Muscle layer of duodenum (tissue), 2 donors: ENCODE measurements around the gene ZFAND4.

Source experiments
- H3K27ac ChIP-seq: one replicate; pipeline ENCODE4 v1.7.0; 2013; ENCODE audit warnings: mild to moderate bottlenecking, low read length
- H3K27me3 ChIP-seq: one replicate; pipeline ENCODE4 v1.7.0; 2013; ENCODE audit warnings: low read depth, mild to moderate bottlenecking, control low read depth, low read length
- H3K36me3 ChIP-seq, 2 donors: one replicate each; pipeline ENCODE4 v1.7.0; 2013; ENCODE audit warnings: low read length in 2 of 2, control low read depth in 1 of 2, mild to moderate bottlenecking in 1 of 2; ENCODE audit not compliant: insufficient read depth in 2 of 2, control insufficient read depth in 1 of 2
- H3K4me1 ChIP-seq, 2 donors: one replicate each; pipeline ENCODE4 v1.7.0; 2013; ENCODE audit warnings: low read length in 2 of 2, mild to moderate bottlenecking in 2 of 2, control low read depth in 1 of 2, moderate library complexity in 1 of 2; ENCODE audit not compliant: insufficient read depth in 2 of 2, control insufficient read depth in 1 of 2
- H3K4me3 ChIP-seq, 2 donors: one replicate each; pipeline ENCODE4 v1.7.0; 2013; ENCODE audit warnings: low read length in 2 of 2, low read depth in 1 of 2, mild to moderate bottlenecking in 1 of 2
- H3K9me3 ChIP-seq, 2 donors: one replicate each; pipeline ENCODE4 v1.7.0; 2013; ENCODE audit warnings: low read length in 2 of 2, control low read depth in 1 of 2, mild to moderate bottlenecking in 1 of 2; ENCODE audit not compliant: control insufficient read depth in 1 of 2
- donor health status: healthy.

The ZFAND4 gene

DNA sequence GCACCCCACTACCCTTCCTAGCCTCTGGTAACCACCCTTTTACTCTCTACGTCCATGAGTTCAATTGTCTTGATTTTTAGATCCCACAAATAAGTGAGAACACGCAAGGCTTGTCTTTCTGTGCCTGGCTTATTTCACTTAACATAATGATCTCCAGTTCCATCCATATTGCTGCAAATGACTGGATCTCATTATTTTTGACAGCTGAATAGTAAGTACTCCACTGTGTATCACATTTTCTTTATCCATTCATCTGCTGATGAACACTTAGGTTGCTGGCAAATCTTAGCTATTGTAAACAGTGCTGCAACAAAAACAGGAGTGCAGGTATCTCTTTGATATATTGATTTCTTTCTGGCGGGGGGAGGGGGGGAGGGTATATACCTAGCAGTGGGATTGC lies 106.2 kb downstream of the ZFAND4 start:
- no peaks in the 10 kb centered on the region for H3K27me3 ChIP-seq
- no peak overlapping the region for H3K4me3 ChIP-seq
- H3K36me3 ChIP-seq, result no peaks in the 10 kb centered on the region
- H3K4me1 ChIP-seq, result no peaks in the 10 kb centered on the region
- H3K9me3 ChIP-seq, result no peaks in the 10 kb centered on the region
- H3K27ac ChIP-seq, result no peak overlapping the region
